ENCODE data around the gene USP49. TPM values are rescaled to one million over a fixed set of nuclear protein-coding genes. Genes with fewer than 3 reads are reported as not detected.
A peak's percentile ranks its signal among the peaks of the same experiment; 100 is the strongest.

The USP49 gene
- total and polyA plus RNA-seq, 10 of the 15 experiments (the other 5 are each of a cell fraction or from before 2014, with no cell fraction given), result 1.0 to 7.7 (median 4.3) TPM

- TF ChIP-seq MEF2A (IDR thresholded peaks at IDR 0.05; ENCODE audit: insufficient read depth, low read depth, low read length) (no peak), YBX1 (IDR thresholded peaks at IDR 0.05) (no peak), POU2F2 (IDR thresholded peaks at IDR 0.05; ENCODE audit: borderline replicate concordance, low read depth, low read length) (no peak), SREBF1 (IDR thresholded peaks at IDR 0.05; ENCODE audit: low read length) (no peak), ZBED1 (IDR thresholded peaks at IDR 0.05; ENCODE audit: borderline replicate concordance) (no peak), CHD4 (IDR thresholded peaks at IDR 0.05) (no peak), IKZF1 (conservative IDR thresholded peaks at IDR 0.05) (peak; percentile 35; the same call in 1 of the 2 replicates), CTCF (IDR thresholded peaks at IDR 0.05 in 2 of 3, conservative IDR thresholded peaks at IDR 0.05 in 1 of 3; ENCODE audit: control insufficient read depth in 2 of 3, extremely low read depth in 1 of 3, insufficient read depth in 1 of 3, low read depth in 3 of 3, low read length in 3 of 3) (no peak), ZNF622 (IDR thresholded peaks at IDR 0.05) (no peak), NFIC (IDR thresholded peaks at IDR 0.05; ENCODE audit: low read depth, low read length) (no peak), BCLAF1 (IDR thresholded peaks at IDR 0.05) (no peak), ZNF207 (IDR thresholded peaks at IDR 0.05; ENCODE audit: borderline replicate concordance) (0 out of 2 replicates have a peak, but pooled peaks have one; percentile 43), GATAD2B (conservative IDR thresholded peaks at IDR 0.05; ENCODE audit: low read depth) (peak; percentile 80), RB1 (IDR thresholded peaks at IDR 0.05; ENCODE audit: borderline replicate concordance) (peak; percentile 85), MXI1 (IDR thresholded peaks at IDR 0.05; ENCODE audit: low read depth, low read length) (peak; percentile 81), GABPA (IDR thresholded peaks at IDR 0.05; ENCODE audit: low read depth) (0 out of 2 replicates have a peak, but pooled peaks have one; percentile 21), JUND (IDR thresholded peaks at IDR 0.05; ENCODE audit: low read depth, low read length) (no peak), BACH1 (IDR thresholded peaks at IDR 0.05; ENCODE audit: borderline replicate concordance) (peak; percentile 82), IRF4 (IDR thresholded peaks at IDR 0.05; ENCODE audit: low read depth, low read length) (no peak), RELA (IDR thresholded peaks at IDR 0.05; ENCODE audit: borderline replicate concordance, partially characterized antibody) (no peak), HSF1 (IDR thresholded peaks at IDR 0.05; ENCODE audit: low read depth, low read length) (no peak), TCF12 (IDR thresholded peaks at IDR 0.05; ENCODE audit: low read depth, low read length) (no peak), HCFC1 (IDR thresholded peaks at IDR 0.05; ENCODE audit: low read length) (no peak)
Measured at GRCh38 chr6:41941280-41942066, 46.3 kb upstream of the USP49 start, which contains the start of gene CCND3 (continued).

Measured in GM12878 (cell line).